Stimulated activated CD8-positive, alpha-beta memory T cell treated with anti-CD3 and anti-CD28 coated beads, Interleukin-7, amount 100 ng/mL, for 1 hour (primary cell): ENCODE data around the gene MCTS1.
"Not testable (repeated sequence)": the region's sequence is repeated elsewhere in the genome, so short reads cannot be mapped to it uniquely, and the experiment has no call there.

ENCODE experiments used
- DNase-seq, 2 donors: peaks; one replicate each; pipeline ENCODE4 v3.0.0-alpha.2; 2020; ENCODE audit warnings: low read depth in 2 of 2

The MCTS1 gene, protein sequence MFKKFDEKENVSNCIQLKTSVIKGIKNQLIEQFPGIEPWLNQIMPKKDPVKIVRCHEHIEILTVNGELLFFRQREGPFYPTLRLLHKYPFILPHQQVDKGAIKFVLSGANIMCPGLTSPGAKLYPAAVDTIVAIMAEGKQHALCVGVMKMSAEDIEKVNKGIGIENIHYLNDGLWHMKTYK

DNA sequence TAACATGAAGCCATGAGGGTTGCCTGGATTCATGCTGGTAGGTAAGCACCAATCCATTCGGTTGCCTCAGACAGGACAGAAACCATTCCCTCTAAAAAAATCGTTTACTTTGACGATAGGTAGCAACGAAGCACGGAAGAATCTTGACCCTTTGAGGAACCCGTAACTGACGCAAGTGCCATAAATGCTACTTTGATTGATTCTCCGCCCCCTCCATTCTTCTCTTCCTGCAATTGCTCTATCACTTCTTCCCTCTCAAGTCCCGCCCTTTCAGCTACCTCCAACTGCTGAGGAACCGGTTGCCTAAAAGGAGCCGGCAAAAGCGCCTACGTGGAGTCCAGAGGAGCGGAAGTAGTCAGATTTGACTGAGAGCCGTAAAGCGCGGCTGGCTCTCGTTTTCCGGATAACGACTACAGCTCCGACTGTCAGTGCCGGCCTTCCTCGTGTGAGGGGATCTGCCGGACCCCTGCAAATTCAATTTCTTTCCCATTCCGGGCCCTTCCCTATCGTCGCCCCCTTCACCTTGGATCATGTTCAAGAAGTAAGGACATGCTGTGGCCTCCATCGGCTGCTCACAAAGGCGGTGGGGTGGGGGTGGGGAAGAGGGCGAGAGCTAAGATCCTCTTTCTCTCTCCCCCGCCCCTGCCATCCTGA lies at the start of gene MCTS1:
MCTS1 (plus strand) TSS at position 395 of the 654 bp plus-strand sequence; CDS start at position 531, 136 bp downstream.
- DNase-seq: peak; percentile 29 to 52

DNA sequence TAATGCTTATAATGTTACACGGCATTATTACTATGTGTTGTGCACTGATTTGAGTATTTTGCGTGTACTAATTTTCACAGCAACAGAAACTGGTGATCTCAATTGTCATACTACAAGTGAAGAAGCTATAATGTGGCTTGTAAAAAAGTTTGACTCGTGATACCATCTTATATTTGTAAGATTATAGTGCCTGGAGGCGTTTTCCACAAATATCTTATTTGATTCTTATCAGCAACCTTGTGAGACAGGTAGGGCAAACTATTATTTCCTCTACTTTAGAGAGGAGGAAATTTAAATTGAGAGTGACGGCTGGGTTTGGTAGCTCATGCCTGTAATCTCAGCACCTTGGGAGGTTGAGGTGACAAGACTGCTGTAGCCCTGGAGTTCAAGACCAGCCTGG lies 47.6 kb upstream of the MCTS1 start:
- DNase-seq: no peak

DNA sequence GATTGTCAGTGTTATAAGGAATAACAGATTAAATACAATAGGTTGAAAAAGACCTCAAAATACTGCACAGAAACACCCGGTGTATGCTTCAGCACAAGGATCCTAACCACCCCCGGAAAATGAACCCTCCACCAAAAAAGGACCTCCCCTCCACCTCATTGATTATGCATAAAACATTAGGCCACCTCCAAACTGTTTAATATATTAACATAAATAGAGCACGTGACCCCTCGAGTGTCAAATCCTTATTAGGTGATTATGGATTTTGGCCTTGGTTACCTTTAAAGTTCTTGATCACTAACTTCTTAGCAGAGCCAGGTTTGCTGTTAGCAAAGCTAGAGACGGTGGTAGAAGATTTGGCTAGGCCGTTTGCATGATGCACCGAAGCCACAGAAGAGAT lies 44.1 kb upstream of the MCTS1 start:
- no peak for DNase-seq

DNA sequence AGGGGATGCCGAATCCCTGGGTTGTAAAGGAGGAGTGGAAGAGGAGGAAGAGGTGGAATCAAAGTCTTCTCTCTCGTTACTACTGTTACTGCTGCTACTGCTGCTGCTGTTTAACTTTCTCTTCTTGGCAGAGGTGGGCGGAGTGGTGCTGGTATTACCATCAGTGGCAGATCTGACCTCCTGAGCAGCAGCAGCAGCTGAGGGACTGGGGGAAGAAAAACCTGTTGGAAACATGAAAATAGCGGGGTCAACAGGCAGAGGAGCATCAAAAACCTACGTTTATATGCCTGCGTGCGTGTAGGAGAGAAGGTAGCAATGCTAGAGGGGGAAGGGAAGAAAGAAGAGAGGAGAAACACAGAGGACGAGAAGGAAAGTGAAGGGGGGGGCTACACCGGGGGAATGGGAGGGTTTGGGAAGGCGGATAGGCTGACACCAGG lies 43.5 kb upstream of the MCTS1 start:
- no peak for DNase-seq

DNA sequence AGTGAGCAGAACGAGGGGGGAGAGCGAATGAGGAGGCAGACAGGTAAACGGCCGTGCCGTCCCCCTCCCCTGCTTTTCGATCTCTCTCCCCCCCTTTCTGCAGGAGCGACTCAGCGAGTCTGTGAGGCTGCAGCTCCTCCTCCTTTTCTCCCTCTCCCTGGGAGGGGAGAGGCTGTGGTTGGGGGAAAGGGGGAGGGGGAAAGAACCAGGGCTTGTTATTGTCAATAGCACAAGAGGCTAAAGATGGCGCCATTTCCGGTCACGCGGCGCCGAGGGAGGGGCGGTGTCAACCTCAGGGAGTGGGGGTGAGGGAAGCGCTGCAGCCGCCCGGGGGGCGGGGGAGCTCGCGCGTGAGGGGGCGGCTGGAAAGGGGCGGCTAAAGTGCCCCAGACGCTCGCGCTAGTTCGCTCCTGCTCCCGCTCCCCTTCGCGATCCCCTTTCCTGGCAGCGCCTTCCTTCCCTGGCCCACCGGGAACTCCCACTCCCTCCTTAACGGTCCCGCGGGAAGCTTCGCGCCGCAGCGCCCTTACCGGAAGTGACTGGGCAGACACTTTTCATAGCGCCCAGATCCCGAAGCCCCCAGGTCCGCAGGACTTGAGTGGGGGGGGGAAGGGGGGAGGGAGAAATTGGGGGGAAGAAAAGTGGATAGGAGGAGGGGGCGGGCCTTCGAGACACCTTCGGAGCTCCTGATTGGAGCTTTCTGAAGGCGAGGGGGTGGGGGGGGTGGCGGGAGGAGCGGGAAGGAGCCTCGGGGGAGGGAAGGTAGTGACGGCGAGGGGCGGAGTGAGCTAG lies 42.9 kb upstream of the MCTS1 start, which contains the start of gene CUL4B:
CUL4B (minus strand) TSS at position 121 of the 792 bp plus-strand sequence. CDS start 324 bp downstream, outside the sequence.
- DNase-seq: peak; percentile 76 to 80

DNA sequence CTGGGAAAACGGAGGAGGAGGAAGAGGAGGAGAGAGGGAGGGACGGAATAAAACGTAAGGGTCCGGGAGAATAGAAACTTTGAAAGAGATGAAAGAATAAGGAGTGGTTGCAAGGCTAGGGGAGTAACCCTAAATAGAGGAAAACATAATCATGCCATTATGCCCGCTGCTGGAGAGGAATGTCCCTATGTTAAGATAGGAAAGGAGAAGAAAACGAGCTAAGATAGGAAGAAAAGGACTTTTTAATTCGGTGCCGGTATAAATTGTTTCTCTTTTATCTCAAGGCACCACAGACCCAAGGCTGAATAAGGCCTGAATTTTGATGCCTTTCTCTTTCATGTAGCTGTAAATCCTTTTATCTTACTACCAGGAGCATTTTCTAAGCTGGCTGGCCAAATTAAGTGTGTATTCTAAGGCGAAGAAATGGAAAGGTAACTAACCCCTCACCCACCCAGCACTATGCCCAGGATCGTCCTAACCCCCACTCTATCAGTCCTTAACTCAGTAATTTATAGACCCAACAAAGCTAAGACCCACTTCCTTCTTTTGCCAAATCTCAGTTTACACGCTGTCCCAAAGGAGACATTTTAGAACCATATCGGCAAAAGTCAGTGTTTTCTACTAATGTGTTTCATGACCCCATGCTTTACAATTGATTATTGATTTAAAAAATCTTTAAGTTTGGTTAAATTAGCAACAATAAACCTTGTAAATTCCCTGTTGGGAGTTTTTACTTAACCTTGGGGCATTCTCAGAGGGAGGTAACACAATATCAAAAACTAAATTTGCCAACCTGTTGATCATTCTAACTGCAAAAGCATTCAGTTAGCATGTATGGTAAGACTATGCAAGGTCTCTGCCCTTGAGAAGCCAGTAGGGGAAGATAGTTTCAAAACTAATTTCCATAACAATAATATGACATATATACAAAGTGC lies 42.0 kb upstream of the MCTS1 start:
- no peak for DNase-seq

DNA sequence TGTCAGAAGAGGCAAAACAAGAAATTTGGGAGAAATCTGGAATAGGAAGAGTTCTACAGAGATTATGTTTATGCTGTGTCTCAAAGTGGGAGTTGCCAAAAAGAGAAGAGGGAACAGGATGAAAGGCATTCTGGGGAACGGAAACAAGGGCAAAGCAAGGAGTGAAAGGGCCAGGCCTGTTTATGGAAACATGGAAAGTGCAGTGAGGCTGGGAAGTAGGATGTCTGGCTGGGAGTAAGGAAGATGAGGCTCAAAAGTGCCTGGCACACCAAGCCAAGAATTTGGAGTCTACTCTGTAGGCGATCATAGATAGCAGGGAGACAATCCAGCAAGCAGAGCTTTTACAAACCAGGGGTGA lies 41.4 kb upstream of the MCTS1 start:
- DNase-seq: no peak

DNA sequence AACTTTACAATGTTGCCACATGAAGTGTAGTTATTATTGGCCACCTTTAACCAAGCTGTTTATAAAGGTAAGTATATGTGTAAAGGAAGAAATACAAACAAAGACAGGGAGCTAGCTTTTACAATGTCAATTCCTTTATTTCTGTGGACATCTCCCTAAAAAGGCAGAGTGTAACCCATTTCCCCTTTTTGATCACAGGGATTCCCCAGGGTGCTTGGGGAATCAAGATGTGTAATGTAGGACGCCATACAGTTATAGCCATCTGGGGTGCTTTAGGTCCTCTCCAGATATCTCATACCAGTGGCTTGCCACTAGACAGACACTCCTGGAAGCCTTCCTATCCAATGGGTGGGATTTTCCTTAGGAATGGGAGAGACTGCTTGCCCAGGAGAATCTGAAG lies 39.0 kb upstream of the MCTS1 start:
- DNase-seq: no peak

DNA sequence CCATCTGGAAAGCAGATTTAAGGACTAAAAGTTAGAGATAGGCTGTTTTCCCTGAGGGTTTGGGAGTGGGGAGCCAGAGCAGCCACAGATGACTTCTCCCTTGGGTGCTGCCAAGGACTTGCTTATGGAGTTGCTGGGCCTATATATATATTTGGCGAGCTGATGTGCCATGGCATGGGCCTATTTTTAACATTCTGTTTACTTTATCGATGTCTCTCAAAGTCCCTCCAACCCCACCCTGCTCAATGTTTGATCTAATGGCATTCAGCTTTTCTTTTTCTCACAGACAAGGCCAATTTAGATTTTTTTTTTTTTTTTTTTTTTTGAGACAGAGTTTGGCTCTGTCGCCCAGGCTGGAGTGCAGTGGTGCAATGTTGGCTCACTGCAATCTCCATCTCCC lies 37.1 kb upstream of the MCTS1 start:
- no peak for DNase-seq

DNA sequence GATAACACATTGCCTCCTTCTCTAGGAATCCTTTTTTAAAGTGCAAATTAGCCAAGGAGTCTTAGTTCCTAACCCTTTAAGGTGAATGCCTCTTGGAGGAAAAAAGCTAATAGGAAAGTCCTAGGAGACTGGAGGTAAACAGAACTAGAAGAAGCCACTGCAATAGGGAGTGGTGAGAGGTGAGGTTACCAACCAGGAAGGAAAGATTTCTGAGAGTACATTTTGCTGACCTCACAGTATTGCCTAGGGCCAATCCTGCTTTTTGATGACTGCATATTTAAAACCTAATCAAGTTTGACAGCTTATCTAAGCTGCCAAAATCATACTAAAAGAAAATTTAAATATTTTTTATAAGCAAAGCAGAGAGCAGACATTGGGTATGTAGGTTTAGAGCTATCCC lies 35.9 kb upstream of the MCTS1 start:
- no peak for DNase-seq

DNA sequence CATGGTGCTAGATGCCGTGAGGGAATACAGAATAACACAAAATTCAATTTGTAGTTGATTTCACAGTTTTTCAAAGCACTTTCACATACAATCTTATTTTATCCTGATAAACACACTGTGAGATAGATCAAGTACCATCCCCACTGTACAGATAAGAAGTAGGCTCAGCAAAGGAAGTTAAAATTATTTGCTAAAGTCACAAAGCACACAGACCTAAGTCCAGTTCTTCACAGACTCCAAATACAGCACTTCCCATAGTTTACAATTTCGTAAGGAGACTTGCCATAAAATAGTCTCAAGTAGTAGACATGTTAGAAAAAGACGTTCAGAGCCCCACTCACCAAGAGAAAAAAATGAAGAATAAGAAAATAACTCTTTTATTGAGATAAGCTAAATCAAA lies 35.3 kb upstream of the MCTS1 start:
- no peak for DNase-seq

DNA sequence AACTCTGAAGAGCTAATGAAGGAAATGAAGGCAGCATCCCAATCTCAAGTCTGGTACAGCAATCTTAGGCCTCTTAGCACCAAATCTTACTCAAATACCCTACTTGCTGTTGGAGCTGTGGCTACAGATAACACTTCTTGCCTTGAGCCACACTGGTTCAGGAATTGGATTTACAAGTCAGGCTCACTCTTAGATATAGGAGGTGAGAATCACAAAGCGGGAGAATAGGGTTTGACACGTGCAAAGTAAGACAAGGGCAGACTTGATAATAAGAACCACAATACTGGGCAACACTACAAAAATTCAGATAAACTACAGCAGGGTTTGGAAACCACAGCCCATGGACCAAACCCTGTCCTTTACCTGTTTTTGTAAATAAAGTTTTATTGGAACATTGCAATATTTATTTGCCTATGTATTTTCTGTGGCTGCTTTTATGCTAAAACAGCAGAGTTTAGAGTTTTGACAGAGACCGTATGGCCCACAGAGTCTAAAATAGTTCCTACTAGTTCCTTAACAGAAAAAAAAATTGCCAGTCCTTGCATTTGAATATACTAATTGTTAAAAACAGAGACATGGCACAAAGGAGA lies 33.8 kb upstream of the MCTS1 start:
- no peak for DNase-seq

DNA sequence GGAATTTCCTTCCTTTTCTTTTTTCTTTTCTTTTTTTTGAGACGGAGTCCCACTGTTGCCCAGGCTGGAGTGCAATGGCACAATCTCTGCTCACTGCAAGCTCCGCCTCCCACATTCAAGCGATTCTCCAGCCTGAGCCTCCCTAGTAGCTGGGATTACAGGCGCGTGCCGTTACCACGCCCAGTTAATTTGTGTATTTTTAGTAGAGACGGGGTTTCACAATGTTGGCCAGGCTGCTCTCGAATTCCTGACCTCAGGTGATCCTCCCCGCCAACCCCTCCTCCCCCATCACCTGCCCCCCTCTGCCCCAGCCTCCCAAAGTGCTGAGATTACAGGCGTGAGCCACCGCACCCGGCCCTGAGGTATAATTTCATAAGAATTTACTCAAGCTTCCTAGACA lies 30.1 kb upstream of the MCTS1 start:
- not testable (repeated sequence) for DNase-seq

DNA sequence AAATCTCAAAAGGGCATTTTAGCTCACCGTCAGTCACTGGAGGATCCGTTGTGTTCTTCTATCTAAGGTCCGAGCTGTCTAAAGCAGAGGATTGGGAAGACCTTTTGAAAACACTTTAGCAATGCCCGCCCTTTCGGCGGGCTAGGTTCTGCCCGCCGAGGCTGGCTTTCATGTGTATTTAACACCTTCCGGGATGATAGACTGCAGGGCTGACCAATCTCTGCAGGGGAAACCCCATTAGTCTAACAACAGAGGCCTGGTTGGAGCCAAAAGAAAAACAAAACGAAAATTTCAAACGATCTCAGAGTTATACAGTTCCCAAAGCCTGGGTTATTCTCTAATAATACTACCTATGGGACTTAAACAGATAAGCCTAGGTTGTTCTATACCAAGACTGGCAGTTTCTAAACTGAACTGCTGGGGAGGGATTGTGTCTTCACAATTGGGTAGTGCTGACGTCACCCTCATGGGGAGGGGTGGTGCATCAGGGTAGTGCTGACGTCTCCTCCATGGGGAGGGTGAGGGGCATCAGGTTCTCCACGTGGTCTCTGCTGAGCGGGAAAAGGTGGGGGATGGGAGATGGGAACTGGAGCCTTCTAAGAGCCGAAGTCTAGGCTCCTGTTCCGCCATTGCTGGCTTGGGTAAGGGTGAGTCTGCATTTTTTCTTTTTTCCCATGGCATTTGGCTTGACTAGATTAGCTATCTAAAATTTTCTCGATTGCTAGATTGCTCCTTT lies 28.4 kb upstream of the MCTS1 start:
- DNase-seq: no peak

DNA sequence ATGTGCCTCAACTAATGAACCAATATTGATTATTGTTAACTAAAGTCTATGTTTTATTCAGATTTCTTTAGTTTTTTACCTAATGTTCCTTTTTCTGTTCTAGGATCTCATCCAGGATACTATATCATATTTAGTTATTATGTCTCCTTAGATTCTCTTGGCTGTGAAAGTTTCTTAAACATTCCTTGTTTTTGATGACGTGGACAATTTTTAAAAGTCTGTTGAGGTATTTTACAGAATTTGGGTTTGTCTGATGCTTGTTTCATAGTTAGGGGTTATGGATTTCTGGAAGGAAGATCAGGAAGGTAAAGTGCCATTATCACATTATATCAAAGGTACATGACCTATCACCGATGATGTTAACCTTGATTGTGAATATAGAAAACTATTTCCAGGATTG lies 18.2 kb upstream of the MCTS1 start:
- no peak for DNase-seq

DNA sequence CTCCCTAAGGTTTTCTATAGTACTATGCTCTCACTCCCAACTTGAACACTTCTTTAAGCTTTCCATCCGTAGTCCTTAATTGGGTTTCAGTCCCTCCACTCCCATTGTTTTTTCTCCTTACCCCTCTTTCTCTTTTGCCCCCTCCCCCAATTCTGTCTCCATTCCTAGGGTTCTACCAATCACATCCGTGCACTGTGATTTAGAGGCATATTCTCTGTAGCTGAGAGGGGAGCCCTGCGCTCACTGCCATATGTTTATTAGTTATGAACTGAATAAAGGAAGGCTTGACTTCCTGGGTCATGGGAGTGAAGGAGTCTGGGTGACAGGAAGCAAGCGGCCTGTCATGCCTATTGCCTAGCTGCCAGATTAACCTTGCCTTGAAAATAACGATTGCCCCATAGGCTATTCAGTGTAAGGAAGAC lies 471 bp downstream of the MCTS1 start:
- DNase-seq: no peak

DNA sequence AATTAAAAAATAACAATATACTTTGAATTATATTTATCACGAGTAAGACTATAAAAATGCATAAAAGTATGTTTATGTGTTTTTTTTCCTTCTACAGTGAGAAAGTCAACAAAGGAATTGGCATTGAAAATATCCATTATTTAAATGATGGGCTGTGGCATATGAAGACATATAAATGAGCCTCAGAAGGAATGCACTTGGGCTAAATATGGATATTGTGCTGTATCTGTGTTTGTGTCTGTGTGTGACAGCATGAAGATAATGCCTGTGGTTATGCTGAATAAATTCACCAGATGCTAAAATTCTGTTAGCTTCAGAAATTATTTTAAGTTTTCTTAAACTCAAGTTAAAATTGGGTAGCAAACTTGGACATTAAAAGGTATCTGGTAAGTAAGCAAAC lies 8.2 kb downstream of the MCTS1 start:
- DNase-seq: no peak

DNA sequence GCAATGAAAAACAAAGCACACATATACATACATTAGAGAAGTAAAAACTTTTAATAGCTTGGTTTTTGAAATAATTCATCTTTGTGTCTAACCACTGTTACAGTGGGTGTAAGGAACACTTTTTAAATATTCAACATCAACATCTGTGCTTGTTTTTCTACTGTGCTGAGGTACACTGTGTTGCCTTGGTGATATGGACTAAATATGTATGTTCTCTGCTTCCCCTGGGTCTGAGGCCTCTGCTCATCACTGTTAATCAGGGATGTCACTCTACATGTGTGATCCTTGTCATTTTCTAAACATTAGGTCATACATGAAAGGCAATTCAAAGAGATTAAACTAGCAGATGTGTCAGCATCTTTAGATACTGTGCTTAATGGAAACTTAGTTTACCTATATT lies 10.9 kb downstream of the MCTS1 start:
- DNase-seq: no peak

DNA sequence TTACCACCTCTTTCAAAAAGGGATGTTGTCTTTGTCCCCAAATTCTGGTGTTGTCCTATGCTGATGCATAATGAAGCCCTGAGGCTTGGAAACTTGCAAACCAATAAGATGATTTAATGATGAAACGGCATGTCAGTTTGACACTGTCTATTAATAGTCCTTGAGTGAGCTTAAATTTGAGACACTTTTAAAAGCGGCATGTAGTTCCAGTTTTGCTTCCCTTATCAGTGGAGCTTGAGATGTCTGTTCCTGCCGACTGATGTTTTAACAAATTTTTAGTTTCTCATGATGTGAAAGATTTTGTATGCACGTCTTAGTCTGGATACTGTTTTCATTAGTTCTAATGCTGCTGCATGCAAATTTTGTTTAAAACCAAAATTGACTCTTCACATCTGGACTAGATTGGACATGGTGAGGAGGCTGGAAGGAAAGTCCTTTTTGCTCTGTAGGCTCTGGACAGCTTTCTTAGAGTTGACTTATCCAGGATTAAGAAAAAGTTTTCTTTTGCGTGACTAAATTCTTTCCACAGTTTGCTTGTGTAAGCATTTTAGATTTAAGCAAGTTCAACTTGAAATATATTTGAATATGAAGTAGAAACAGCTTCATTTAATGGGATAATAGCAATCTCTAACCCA lies 14.2 kb downstream of the MCTS1 start:
- no peak for DNase-seq

DNA sequence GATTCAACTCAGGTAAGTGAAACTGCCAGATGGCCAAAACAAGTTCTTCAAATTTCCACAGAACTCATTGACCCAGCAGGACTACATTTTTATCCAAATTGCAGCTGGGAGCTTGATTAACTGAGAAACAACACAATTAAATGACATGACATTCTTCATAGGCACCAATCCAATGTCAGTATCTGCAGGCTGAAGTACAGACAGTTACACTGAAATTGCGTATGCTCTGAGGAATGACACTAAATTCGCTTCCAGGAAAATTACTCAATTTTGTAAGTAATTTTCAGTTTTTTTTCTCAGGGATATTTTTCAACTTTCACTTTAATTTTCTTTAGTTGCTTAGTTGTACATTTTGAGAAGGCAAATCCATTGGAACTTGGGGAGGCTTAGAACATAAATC lies 21.5 kb downstream of the MCTS1 start:
- no peak for DNase-seq
